Brain microvascular endothelial cell (primary cell): ENCODE results near the gene ETFA.

Source experiments
- DNase-seq: peaks from one replicate; pipeline ENCODE4 v3.0.0-alpha.2; 2020
- H3K27ac ChIP-seq: fragments of 250-450 bp; sonication (Bioruptor Pico); 2 replicates; pipeline ENCODE4 v1.5.1; 2020; ENCODE audit warnings: mild to moderate bottlenecking, moderate library complexity
- H3K27me3 ChIP-seq: fragments of 250-450 bp; sonication (Bioruptor Pico); replicated peaks from 2 replicates; pipeline ENCODE4 v1.5.1; 2020; ENCODE audit warnings: mild to moderate bottlenecking
- H3K36me3 ChIP-seq: fragments of 250-450 bp; sonication (Bioruptor Pico); replicated peaks from 2 replicates; pipeline ENCODE4 v1.5.1; 2020; ENCODE audit warnings: mild to moderate bottlenecking
- H3K4me3 ChIP-seq: 2 replicates; pipeline ENCODE4 v1.5.1; 2011; ENCODE audit warnings: low read depth, mild to moderate bottlenecking, control low read depth, low read length, moderate library complexity
- in situ Hi-C: cut with HindIII; loops from 2 replicates; pipeline ENCODE4 v1.10.0; 2017; ENCODE audit warnings: low sequenced_read_pairs, low pct_ligation_motif_present
- TF ChIP-seq, protein P1 (sequence below): IDR thresholded peaks from 2 replicates; pipeline ENCODE4 v1.5.1; 2011; ENCODE audit warnings: low read depth, mild to moderate bottlenecking, moderate library complexity, low read length, control low read depth, inconsistent platforms; ENCODE audit errors: missing control alignments

ETFA gene

DNA sequence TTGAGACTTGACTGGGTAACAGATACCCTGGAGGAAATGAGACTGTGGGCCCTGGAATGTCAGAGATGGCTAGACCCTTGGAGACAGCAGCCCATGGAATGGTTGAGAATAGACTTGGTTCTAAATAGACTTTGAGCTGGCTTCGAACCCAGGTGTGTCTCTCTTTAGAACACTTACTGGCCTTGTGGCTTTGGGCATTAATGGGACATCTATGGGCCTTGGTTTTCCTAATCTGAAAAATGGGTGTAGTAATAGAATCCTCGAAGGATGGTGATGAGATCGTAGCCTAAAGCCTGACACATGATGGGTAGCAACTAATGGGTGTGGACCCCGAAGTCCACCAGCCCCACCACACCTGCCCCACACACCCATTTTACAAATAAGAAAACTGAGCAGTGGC lies 132.2 kb downstream of the ETFA start:
- Histone ChIP-seq H3K36me3 (no peaks in the 10 kb centered on the region), H3K4me3 (no peak overlapping the region), H3K27ac (no peak overlapping the region), H3K27me3 (no peaks in the 10 kb centered on the region)
- no peak for DNase-seq
- in situ Hi-C loops = no loop called here
- TF ChIP-seq, protein P1, sequence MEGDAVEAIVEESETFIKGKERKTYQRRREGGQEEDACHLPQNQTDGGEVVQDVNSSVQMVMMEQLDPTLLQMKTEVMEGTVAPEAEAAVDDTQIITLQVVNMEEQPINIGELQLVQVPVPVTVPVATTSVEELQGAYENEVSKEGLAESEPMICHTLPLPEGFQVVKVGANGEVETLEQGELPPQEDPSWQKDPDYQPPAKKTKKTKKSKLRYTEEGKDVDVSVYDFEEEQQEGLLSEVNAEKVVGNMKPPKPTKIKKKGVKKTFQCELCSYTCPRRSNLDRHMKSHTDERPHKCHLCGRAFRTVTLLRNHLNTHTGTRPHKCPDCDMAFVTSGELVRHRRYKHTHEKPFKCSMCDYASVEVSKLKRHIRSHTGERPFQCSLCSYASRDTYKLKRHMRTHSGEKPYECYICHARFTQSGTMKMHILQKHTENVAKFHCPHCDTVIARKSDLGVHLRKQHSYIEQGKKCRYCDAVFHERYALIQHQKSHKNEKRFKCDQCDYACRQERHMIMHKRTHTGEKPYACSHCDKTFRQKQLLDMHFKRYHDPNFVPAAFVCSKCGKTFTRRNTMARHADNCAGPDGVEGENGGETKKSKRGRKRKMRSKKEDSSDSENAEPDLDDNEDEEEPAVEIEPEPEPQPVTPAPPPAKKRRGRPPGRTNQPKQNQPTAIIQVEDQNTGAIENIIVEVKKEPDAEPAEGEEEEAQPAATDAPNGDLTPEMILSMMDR = no peak

DNA sequence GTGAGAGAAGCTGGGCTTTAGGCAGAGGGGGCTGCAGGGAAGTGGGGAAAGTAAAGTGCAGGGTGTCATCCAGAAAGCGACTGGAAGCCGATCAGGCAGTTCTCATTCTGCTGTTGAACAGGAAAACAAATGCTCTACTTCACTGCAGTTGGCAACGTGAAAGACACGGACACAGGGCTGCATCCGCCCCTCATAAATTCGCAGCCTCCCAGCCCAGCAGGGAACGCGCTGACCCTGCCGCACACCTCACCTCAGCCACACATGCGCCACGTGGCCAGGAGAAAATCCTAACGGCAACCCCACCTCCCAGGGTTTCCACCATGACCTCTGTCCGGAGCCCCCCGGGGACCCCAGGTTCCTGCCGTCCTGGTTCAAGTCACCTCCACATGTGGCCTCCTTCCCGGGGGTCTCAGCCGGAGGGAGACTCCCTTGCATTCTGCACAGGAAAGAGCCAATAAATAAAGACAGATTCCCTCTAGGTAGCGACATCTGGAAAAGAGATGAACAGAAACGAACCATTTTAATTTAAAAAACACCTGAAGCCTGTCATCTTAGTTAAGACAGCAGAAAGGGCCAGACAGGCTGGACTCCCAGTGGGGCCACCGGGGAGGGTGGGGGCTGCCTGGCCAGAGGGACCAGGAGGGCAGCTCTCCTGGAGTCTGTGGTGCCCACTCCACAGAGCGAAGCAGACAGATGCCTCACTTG lies 132.8 kb downstream of the ETFA start:
- Histone ChIP-seq H3K27me3 (no peaks in the 10 kb centered on the region), H3K27ac (no peak overlapping the region), H3K4me3 (no peak overlapping the region), H3K36me3 (no peaks in the 10 kb centered on the region)
- TF ChIP-seq, protein P1 = no peak
- no peak for DNase-seq
- in situ Hi-C loops = no loop called here

DNA sequence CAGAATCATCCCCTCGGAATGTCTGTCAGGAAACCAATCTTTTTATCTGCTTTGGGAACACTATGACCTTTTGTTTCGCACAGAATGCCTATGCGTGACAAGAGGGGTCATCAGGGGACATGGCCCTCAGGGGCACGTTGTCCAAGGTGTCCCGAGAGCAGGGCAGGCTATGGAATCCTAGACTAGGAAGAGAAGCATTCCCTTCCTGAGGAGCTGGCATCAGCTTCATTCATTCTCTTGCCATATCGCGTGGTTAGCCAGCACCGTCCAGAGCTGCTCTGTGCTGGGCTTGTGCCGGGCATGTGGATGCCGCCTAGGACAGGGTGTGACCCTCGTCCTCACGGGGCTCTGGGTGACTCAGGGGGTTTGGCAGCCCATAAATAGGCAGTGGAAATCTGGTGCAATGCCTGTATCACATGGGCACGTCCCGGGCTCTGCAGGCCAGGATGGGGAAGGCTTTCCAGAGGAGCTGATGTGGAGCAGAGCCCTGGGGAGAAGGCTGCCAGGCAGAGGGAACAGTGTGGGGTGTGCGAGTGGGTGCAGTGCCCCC lies 133.7 kb downstream of the ETFA start:
- Histone ChIP-seq H3K27me3 (no peaks in the 10 kb centered on the region), H3K4me3 (no peak overlapping the region), H3K36me3 (no peaks in the 10 kb centered on the region), H3K27ac (no peak overlapping the region)
- TF ChIP-seq, protein P1 = no peak
- in situ Hi-C loops = no loop called here
- DNase-seq = peak; percentile 22

DNA sequence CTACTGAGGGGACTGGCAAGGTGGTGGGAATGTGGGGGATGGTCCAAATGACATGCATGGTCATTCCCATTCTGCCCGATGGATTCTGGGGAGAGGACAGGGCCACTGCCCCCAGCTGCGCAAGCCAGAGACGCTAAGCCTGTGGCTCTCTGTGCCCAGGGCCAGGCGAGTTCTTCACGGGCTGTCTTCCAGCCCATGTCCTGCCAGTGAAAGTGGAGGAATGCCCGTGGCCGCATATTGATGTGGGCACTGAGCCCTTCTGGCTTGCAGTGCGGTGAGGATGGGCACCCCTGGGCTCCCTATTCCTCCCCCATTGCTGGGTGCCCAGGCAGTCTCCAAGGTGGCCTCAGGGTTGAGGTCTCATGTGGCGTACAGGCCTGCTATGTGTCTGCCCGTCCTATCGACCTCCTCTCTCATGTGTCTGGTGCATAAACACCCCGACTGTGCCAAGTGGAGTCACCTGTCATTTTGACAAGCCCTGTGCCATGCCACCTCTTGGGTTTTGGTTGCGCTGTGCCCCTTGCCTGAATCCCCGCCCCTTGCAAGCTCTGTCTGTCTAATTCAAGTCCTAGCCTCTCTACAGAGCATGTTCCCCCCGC lies 134.7 kb downstream of the ETFA start:
- no peak for DNase-seq
- no peak overlapping the region for H3K27ac ChIP-seq
- no peaks in the 10 kb centered on the region for H3K36me3 ChIP-seq
- no peaks in the 10 kb centered on the region for H3K27me3 ChIP-seq
- in situ Hi-C loops = no loop called here
- H3K4me3 ChIP-seq = no peak overlapping the region
- TF ChIP-seq, protein P1 = no peak

DNA sequence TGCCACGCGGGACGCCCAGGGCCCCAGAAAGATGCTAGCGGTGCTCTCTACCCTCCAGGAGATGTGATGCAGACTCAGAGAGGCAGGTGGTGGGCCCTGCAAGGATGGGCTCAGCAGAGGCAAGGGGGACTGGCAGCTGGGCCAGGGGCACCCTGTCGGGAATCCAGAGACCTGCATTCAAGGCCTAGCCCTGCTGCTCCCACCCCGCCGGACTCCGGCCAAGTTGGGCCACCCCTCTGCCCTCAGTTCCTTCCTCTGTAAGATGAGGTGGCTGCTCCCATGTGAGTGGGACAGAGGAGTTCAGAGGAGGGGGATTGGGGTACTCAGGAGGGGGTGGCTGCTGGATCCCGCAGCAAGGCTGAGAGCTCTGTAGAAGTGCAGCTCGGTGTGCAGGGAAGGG lies 135.2 kb downstream of the ETFA start:
- in situ Hi-C loops = no loop called here
- TF ChIP-seq, protein P1 = no peak
- DNase-seq = no peak
- no peak overlapping the region for H3K27ac ChIP-seq
- H3K36me3 ChIP-seq = no peaks in the 10 kb centered on the region
- no peak overlapping the region for H3K4me3 ChIP-seq
- no peaks in the 10 kb centered on the region for H3K27me3 ChIP-seq
